ENCODE measurements around the gene TCP1.

TCP1 gene

GRCh38 chr6:159809149-159809548, 19.7 kb upstream of the TCP1 start:
- no peak for TF ChIP-seq CTCF (IDR thresholded peaks at IDR 0.05)

- TF ChIP-seq CTCF (IDR thresholded peaks at IDR 0.05), result no peak
Observed at GRCh38 chr6:159808647-159809046, 19.2 kb upstream of the TCP1 start.

- TF ChIP-seq CTCF (IDR thresholded peaks at IDR 0.05), result no peak
Observed at GRCh38 chr6:159807150-159807858, 17.9 kb upstream of the TCP1 start.

GRCh38 chr6:159806021-159806458, 16.6 kb upstream of the TCP1 start:
- no peak for TF ChIP-seq CTCF (IDR thresholded peaks at IDR 0.05)

GRCh38 chr6:159805440-159806020, 16.1 kb upstream of the TCP1 start:
- no peak for TF ChIP-seq CTCF (IDR thresholded peaks at IDR 0.05)

- TF ChIP-seq CTCF (IDR thresholded peaks at IDR 0.05), result no peak
Observed at GRCh38 chr6:159804504-159804903, 15.1 kb upstream of the TCP1 start.

GRCh38 chr6:159801935-159802334, 12.5 kb upstream of the TCP1 start:
- no peak for TF ChIP-seq CTCF (IDR thresholded peaks at IDR 0.05)

Measured in LNCAP (cell line).